HG02943 (cell line): ENCODE data around the gene FAM174A.

Source experiments
- ATAC-seq: cut with Tn5 transposase; IDR thresholded peaks from one replicate; pipeline ENCODE4 v1.9.1; 2021; ENCODE audit warnings: mild to moderate bottlenecking, low read depth, moderate library complexity; ENCODE audit not compliant: unreplicated experiment

The FAM174A gene

DNA sequence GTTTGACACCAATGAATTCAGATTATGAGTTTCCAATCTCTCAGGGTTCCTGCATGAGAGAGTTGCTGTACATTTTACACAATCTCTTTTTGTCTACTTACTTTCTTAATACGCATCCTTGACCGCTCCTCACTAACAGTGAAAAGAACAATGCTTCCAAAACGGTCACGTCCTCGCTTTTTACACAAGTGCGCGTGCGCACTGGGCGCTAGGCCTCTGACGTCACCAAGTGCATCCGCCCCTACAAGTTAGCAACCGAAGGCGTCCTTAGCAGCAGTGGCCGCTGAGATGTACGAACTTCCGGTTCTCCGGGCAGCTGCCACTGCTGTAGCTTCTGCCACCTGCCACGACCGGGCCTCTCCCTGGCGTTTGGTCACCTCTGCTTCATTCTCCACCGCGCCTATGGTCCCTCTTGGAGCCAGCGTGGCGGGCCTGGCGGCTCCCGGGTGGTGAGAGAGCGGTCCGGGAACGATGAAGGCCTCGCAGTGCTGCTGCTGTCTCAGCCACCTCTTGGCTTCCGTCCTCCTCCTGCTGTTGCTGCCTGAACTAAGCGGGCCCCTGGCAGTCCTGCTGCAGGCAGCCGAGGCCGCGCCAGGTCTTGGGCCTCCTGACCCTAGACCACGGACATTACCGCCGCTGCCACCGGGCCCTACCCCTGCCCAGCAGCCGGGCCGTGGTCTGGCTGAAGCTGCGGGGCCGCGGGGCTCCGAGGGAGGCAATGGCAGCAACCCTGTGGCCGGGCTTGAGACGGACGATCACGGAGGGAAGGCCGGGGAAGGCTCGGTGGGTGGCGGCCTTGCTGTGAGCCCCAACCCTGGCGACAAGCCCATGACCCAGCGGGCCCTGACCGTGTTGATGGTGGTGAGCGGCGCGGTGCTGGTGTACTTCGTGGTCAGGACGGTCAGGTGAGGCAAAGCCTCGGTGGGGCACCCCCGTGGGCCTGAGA, at the start of gene FAM174A:
TSS of gene FAM174A (plus strand) at position 315 of the 946 bp plus-strand sequence. CDS start at position 472, 157 bp downstream.
- peak; percentile 98 for ATAC-seq

DNA sequence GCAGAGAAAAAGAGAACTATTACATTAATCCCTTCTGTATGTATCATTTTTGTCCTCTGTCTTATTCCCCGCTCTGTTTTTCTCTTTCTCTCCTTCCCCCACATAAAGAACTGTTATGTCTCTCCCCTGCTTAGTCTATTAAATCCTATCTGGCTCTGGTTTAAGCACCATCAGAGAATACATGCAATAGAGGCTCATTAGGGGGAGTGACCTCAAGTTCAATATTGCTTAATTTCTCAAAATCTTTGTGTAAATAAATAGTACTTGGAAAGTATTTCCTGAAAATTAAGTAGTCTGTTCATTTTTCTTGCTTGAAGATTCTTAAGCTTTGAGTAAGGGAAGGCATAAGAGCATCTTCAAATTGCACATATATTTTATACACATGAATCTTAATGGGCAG, 41.2 kb upstream of the FAM174A start:
- ATAC-seq, result no peak

DNA sequence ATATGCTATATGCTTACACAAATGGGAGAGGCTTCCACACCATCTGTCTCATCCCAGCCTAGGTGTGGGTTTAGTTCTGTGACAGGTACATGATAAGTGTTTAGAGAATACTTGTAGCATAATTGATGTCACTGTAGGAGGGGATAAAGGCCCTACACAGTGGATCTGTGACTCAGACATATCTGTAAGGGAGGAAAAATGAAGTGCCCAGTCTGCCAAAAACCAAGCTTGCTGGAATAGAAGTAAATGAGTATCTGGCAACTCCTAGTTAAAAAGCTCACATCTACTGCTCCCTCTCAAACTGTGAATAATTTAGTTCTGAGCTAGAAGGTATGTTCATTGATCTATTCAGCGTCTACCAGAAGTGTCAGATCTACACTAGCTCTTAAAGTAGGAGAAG, 38.9 kb upstream of the FAM174A start:
- ATAC-seq, result no peak

DNA sequence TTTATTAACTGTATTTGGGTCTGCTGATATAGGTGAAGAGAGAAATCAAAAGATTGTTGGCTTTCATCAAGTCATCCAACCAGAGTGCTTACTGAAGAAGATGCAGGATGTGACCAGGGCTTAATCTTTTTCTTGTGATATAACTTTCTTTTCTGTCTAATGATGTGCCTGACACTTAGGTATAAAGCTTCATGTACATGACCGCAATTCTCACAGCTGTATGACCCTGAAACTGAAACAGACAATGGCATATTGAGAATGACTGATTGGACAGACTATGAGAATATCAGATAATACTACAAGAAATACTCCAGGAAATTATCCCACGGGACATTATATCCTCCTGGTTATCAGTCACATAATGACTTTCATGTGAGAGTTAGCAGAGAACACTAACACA, 32.5 kb upstream of the FAM174A start:
- no peak for ATAC-seq

DNA sequence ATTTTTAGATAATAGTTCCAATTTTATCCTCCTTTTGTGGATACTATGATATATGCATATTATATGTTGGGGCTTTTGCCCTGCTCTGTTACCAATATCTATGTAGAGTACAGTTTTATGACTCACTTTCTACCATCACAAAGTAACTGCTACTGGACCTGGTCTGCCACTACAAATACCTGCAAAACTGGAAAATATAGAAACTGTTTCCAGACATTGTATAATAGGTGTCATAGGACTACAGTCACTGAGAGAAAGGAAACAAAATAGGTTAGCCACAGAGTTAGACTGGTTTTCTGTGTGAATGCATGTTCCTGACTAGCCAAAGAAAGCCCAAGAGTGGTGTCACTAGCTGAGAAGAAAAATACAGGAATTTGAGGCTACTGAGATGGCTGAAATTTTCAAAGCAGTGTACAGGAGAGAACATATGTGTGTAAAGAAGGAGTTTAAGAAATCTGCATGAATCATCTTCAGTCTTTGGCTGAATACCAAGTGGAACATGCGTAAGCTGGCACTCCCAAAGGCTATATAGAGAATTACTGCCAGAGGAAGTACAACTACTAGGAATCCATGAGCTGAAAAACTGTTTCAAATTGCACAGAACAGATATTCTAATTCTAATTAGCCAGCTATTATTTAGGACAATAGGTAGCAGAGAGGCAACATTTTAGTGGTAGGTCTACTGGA, 29.0 kb upstream of the FAM174A start:
- ATAC-seq, result no peak

DNA sequence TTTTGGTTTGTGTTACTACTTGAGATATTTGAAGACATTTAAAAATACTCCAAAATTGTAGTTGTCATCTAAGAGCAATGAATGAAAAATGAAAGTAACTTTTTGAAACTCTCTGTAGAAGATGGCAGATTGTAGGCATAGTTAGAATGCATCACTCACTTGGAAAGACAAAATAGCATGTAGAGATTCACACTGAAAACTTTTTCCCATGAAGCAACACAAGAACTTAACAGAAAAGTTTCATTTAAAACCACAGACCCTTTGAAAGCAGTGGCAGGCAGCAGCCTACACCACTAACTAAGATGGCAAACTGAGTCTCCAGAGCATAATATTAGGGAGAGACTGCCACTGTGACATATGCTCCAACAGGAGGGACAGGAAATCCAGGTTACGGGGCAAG, 18.9 kb upstream of the FAM174A start:
- no peak for ATAC-seq

DNA sequence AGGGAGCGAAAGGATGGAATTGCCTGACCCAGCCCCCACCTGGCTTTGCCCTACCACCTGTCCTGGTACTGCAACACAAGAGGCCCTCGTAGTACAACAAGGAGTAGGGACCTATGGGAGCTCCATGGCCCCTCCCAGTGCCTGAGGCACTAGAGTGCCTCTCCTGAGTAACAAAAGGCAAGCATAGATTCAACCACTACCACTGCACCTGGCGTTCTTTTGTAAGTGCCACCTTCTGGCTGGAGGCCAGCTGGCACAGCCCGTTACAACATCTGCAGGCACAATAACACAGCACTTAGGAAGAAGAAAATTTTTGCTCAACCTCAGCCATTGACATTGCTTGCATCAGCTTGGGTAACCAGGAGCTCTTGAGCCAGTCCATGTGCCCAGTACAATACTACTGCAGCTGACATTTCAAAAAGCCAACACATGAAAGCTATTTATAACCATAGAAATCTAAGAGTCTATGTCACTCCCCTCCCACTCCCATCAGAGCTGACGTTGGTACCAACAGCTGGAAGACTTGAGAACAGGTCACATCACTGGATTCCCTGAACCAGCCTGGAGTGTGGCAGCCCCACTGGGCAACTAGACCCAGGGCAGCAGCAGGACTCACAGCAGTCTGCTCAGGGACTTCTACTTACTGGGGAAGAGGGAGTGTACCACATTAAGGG, 17.7 kb upstream of the FAM174A start:
- ATAC-seq, result no peak

DNA sequence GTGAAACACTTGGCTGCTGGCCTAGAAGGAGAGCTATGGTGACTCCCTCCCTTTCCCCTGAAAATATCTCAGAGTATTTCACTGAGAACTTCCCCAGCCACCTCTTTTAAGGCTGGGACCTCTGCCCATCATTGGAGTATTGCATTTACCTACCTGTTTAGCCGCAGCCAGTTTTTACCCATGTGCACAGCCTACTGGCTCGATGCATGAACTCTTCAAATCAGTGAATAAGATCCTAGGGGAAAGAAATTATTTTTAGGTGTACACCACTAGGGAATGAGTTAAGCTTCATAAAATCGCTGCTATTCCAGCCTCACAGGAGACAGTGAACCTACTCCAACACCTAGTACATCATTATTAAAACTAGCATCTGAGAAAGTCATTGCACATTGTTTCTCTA, 16.8 kb upstream of the FAM174A start:
- ATAC-seq, result no peak

DNA sequence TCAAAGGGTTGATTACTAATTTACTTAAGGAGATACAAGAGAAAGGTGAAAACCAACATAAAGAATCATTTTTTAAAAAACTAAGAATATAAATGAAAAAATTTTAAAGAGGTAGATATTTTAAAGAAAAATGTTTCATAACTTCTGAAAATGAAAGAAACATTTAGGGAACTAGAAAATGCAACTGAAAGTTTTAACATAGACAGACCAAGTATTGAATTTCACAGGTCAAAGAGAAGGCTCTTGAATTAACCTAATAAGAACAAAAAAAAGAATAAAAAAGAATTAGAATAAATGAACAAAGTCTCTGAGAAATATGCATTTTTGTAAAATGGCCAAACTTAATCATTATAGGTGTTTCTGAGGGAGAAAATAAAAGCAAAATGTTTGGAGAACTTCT, 16.1 kb upstream of the FAM174A start:
- ATAC-seq, result no peak

DNA sequence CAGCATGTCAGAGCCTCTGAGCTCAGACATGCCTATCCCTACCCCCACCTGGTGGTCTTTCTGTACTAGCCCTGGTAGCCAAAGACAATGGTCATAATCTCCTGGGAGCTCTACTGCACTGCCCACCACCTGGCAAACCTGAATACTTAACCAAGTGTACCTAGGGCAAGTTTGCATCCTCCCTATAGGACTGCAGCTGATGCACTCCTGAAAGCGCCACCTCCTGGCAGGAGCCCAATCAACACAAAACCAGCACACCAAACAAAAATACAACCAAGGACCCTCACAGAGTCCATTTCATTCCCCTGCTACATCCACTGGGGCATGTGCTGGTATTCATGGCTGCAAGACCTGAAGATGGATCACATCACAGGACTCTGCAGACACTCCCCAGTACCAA, 14.8 kb upstream of the FAM174A start:
- no peak for ATAC-seq

DNA sequence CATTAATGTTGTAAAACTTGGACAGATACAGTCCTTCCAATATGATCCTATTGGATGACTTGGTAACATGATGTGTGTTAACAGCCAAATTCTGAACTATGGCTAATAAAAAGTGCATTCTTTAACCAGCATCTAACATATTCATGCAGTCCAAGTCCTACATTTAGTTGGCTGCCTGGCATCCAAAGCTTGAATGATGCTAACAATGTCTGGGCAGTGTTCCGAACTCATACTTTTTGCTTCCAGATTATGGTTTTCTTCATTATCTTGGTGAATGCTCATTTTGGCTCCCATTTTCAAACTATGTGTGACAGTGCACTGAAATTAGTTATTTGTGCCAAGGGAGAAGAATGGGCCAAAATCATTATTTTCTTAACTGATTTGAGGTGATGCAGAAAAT, 2.8 kb downstream of the FAM174A start:
- no peak for ATAC-seq

DNA sequence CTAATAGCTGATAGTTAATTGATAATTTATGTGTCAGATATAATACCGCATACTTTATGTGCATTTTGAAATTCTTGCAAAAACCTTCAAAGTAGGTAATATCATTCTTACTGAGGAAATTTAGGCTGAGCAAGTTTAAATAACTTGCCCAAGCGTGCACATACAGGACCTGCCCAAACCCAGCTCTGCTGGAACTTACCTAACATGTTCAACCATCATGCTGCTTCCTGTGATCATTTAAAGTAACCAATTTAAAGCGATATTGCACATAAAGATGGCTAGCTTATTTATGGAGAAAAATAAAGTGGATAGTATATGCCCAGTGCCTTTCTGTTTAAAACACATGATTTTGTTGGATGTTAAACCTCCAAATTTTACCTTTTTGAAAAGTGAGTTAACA, 4.3 kb downstream of the FAM174A start:
- ATAC-seq, result no peak

DNA sequence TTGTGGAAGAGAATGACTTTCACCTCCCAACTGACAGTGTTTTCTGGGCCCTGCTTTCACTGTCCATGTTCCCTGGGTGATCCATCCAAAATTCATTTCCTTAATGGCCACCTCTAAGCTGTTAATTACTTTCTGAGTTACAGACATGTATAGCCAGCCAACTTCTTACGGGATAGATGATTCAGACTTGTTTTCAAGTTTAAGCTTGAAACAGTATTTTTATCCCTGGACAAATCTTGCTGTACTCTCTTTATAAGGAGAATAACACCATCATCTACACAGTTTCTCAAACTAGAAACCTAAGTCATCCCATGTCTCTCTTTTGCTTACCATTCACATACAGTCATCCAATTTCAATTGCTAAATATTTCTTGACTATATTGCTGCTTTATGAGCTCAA, 6.9 kb downstream of the FAM174A start:
- no peak for ATAC-seq

DNA sequence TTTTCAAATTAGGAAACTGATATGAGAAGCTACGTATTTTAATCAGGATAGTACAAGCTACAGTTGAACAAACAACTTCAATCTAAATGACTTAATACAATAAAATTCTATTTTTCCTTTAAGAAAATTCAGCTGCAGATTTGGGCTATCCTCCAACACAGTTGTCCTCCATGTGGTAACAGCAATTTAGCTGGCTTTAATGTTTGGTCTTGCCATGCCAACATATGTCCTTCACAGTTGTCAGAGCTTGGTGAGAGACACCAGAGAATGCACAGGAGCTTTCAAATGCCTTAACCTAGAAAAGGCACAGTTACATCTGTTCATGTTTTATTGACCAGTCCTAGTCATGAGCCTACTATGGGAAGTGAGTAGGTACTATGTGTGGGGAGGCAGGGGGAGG, 10.8 kb downstream of the FAM174A start:
- ATAC-seq, result no peak

DNA sequence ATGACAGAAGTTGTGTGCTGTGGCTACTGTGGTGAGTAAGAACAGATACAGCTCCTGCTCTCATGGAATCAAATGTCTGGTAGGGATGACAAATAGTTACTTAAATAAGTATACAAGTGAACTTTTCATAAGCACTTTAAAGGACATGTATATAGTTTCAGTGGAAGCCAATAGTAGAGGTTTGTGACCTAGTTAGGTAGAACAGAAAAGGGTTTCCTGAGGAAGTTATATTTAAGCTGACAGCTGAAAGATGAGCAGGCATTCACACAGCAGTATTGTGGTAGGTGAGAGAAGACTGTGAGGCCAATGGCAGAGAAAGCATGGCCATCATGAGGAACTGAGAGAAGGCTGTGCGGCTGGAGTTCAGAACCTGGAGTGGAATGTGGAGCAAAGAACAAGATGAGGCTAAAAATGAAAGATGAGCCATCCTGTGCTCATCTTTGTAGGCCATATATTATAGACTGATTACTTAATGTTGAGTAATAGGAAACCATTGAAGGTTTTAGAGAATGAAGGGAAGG, 15.4 kb downstream of the FAM174A start:
- peak; percentile 91 for ATAC-seq

DNA sequence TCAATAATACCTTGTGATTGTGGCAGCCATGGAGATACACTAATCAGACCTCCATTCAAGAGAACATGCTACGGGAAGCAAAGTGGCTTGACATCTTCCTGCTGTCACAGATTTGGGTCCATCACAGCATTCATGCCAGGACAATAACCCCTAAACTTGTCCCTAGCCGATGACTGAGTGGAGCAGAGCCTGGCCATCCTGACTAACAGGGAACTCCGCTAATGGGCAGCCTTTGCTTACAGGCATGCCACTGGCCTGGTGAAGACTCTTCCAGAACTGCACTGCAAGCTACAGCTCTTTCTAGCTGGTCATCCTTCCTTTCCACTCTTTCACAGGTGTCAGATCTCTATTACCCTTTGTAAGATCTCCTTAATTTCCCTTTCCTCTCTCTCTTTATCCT, 16.0 kb downstream of the FAM174A start:
- no peak for ATAC-seq

DNA sequence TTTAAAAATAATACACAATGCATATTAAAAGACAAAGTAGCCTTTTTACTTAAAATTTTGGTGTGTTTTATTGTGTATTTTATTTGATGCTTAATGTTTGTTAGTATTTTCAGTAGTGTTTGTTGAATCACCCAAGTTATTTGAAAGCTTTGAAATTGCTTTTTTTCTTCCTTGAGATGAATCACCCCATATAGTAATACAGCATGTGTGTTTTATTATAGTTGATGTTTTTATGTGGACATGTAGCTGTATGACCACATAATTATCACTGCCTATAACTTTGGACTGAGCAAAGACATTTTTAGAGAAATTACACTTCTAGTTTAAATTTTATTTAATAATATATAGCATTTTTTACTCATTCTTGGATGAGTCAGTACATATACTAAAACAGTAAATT, 18.0 kb downstream of the FAM174A start:
- no peak for ATAC-seq

DNA sequence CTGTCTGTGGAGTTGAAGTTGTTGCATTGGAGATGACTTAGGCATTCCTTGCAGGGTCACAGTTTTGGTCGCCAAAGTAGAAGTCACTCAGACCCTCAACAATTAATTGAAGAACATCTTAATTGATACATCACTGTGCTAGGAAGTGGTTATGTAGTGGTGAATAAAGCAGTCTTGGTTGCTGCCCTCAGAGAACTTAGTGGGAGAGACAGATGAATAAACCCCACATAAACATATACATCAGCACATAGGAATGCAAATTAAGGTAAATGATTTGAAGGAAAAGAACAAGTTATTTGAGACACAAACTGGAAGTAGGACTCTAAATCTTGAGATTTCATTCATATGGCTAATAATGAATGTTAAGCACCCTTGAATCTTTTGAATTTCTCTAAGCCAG, 25.7 kb downstream of the FAM174A start:
- ATAC-seq, result no peak

DNA sequence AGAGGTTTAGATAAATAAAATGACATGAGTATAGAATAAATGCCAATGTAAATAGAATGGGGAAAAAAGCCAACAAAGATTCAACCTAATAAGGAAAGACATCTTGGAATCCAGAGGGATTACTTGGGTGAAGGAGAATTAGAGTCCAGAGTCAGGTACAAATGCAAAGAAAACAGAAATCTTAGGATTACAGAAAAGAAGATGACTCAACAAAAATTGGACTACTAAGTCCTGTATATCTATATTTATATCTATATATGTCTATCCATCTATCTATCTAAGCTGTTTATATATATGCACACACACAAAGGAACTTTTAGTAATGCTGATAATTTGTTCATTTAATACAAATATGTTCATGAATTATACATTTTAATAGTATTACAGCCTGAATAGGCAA, 27.6 kb downstream of the FAM174A start:
- no peak for ATAC-seq

DNA sequence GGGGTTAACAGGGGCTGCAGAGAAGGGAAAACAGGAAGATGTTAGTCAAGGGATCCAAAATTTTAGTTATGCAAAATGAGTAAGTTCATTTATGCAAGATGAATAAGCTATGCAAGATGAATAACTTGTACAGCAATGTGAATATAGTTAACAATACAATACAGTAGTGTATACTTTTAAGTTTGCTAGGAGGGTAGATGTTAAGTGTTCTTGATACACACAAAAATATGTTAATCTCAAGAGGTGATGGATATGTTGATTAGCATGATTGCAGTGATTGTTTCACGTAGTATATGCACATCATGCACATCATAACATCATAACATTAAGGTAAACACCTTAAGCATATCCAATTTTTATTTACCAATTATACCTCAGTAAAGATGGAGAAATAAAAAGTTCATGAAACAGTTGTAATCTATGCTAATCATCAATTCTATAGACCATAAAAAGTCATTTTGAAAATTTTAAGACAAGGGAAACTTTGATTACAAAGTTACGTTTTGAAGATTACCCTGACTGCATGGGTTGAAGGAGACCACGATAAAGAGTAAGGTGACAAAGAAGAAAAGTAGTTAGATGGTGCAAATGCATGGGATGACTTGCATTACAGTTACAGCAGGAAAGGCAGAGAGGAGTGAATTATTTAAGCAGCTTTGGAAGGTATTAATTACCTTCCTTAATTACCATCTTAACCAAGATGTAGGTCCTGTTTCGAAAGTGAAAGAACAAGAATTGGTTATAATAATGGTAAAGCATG, 31.4 kb downstream of the FAM174A start:
- ATAC-seq, result no peak
